Ovary (tissue), 3 donors: ENCODE measurements around the gene MELK.

Source experiments
- CTCF ChIP-seq, 3 donors: fragments of 450-650 bp in 2 of 3; fragments of 200-600 bp in 1 of 3; IDR thresholded peaks; one replicate each; pipeline versions ENCODE4 v1.5.1 to v1.8.0; 2016 to 2022; ENCODE audit warnings: antibody characterized with exemption in 3 of 3, mild to moderate bottlenecking in 1 of 3
- EP300 ChIP-seq: sonication (generic); formaldehyde crosslinking; IDR thresholded peaks from one replicate; pipeline ENCODE4 v1.6.1; 2017; ENCODE audit warnings: antibody characterized with exemption
- POLR2A ChIP-seq: fragments of 450-650 bp; IDR thresholded peaks from one replicate; pipeline ENCODE4 v1.6.1; 2017; ENCODE audit warnings: antibody characterized with exemption, mild to moderate bottlenecking, moderate library complexity
- donor health status: DM: no; HTN: no; CAD: no.

- TF ChIP-seq CTCF (IDR thresholded peaks at IDR 0.05) (no peak), POLR2A (no peak), EP300 (no peak)
These were observed 131.5 kb downstream of the MELK start for GRCh38 chr9:36704148-36704547.
